H9 (cell line): ENCODE results near the gene MCF2L2. TPM values are rescaled to one million over a fixed set of nuclear protein-coding genes. Genes with fewer than 3 reads are reported as not detected.
A peak's percentile ranks its signal among the peaks of the same experiment; 100 is the strongest.
"Not testable (repeated sequence)": the region's sequence is repeated elsewhere in the genome, so short reads cannot be mapped to it uniquely, and the experiment has no call there.

ENCODE experiments used
- DNase-seq: peaks from one replicate; pipeline ENCODE4 v3.0.0-alpha.2; 2017
- H2AFZ ChIP-seq: one replicate; pipeline ENCODE4 v1.6.1; 2013; ENCODE audit warnings: mild to moderate bottlenecking, low read length, control low read depth, moderate library complexity
- H2AK5ac ChIP-seq: 2 replicates; pipeline ENCODE4 v1.6.1; 2013; ENCODE audit warnings: low read length, control low read depth, mixed read lengths; ENCODE audit not compliant: insufficient read length
- H2BK120ac ChIP-seq: one replicate; pipeline ENCODE4 v1.6.1; 2013; ENCODE audit warnings: low read depth, mild to moderate bottlenecking, low read length, control low read depth, inconsistent platforms; ENCODE audit not compliant: poor library complexity, severe bottlenecking
- H2BK12ac ChIP-seq: 2 replicates; pipeline ENCODE4 v1.6.1; 2013; ENCODE audit warnings: low read length, control low read depth, mixed read lengths, low read depth; ENCODE audit not compliant: insufficient read length
- H2BK15ac ChIP-seq: 2 replicates; pipeline ENCODE4 v1.6.1; 2013; ENCODE audit warnings: low read depth, low read length, control low read depth
- H2BK20ac ChIP-seq: one replicate; pipeline ENCODE4 v1.6.1; 2013; ENCODE audit warnings: low read depth, mild to moderate bottlenecking, low read length, control low read depth, inconsistent platforms; ENCODE audit not compliant: poor library complexity, severe bottlenecking
- H2BK5ac ChIP-seq: 2 replicates; pipeline ENCODE4 v1.6.1; 2013; ENCODE audit warnings: low read length, control low read depth, mixed read lengths; ENCODE audit not compliant: insufficient read length
- H3K14ac ChIP-seq: 2 replicates; pipeline ENCODE4 v1.6.1; 2013; ENCODE audit warnings: low read length, control low read depth; ENCODE audit not compliant: insufficient read depth
- H3K18ac ChIP-seq: 2 replicates; pipeline ENCODE4 v1.6.1; 2013; ENCODE audit warnings: low read depth, mild to moderate bottlenecking, mixed read lengths, low read length, control low read depth; ENCODE audit not compliant: insufficient read length
- H3K23ac ChIP-seq: 2 replicates; pipeline ENCODE4 v1.6.1; 2013; ENCODE audit warnings: low read length, control low read depth, mixed read lengths, low read depth; ENCODE audit not compliant: insufficient read length
- H3K23me2 ChIP-seq: 2 replicates; pipeline ENCODE4 v1.6.1; 2013; ENCODE audit warnings: low read depth, mild to moderate bottlenecking, mixed read lengths, low read length, control low read depth; ENCODE audit not compliant: insufficient read length, poor library complexity, severe bottlenecking
- H3K27ac ChIP-seq: 2 replicates; pipeline ENCODE4 v1.5.1; 2013; ENCODE audit warnings: low read length, control low read depth, mixed read lengths, low read depth; ENCODE audit not compliant: insufficient read length
- H3K27me3 ChIP-seq: 2 replicates; pipeline ENCODE4 v1.6.1; 2013; ENCODE audit warnings: low read length, control low read depth, inconsistent platforms; ENCODE audit not compliant: insufficient read depth
- H3K4ac ChIP-seq: 2 replicates; pipeline ENCODE4 v1.6.1; 2013; ENCODE audit warnings: low read depth, mild to moderate bottlenecking, control low read depth, inconsistent platforms, low read length, moderate library complexity
- H3K4me1 ChIP-seq: 2 replicates; pipeline ENCODE4 v1.6.1; 2013; ENCODE audit warnings: low read length, control low read depth, inconsistent platforms; ENCODE audit not compliant: insufficient read depth
- H3K4me2 ChIP-seq: 2 replicates; pipeline ENCODE4 v1.6.1; 2013; ENCODE audit warnings: low read length, control low read depth, mixed read lengths; ENCODE audit not compliant: insufficient read length, insufficient read depth
- H3K56ac ChIP-seq: 2 replicates; pipeline ENCODE4 v1.6.1; 2013; ENCODE audit warnings: low read depth, mild to moderate bottlenecking, mixed read lengths, low read length, control low read depth; ENCODE audit not compliant: insufficient read length
- H3K79me1 ChIP-seq: 2 replicates; pipeline ENCODE4 v1.6.1; 2013; ENCODE audit warnings: low read depth, mild to moderate bottlenecking, moderate library complexity, low read length, control low read depth, inconsistent platforms; ENCODE audit not compliant: insufficient read depth, poor library complexity, severe bottlenecking
- H3K79me2 ChIP-seq: 2 replicates; pipeline ENCODE4 v1.6.1; 2013; ENCODE audit warnings: low read length, control low read depth, inconsistent platforms; ENCODE audit not compliant: insufficient read depth
- H3K9ac ChIP-seq: 2 replicates; pipeline ENCODE4 v1.6.1; 2013; ENCODE audit warnings: low read length, control low read depth, mixed read lengths; ENCODE audit not compliant: insufficient read length; ENCODE audit errors: extremely low read depth
- H3K9me3 ChIP-seq: one replicate; pipeline ENCODE4 v1.6.1; 2013; ENCODE audit warnings: low read depth, low read length, inconsistent platforms; ENCODE audit not compliant: control insufficient read depth
- H3T11ph ChIP-seq: one replicate; pipeline ENCODE4 v1.6.1; 2013; ENCODE audit warnings: mild to moderate bottlenecking, low read length, control low read depth, inconsistent platforms
- H4K20me1 ChIP-seq: one replicate; pipeline ENCODE4 v1.6.1; 2013; ENCODE audit not compliant: control insufficient read depth, insufficient read length, insufficient read depth
- H4K5ac ChIP-seq: 2 replicates; pipeline ENCODE4 v1.6.1; 2013; ENCODE audit warnings: low read depth, mild to moderate bottlenecking, mixed read lengths, low read length, control low read depth; ENCODE audit not compliant: insufficient read length
- H4K8ac ChIP-seq: replicated peaks from 2 replicates; pipeline ENCODE4 v1.6.1; 2013; ENCODE audit warnings: low read length, control low read depth, mixed read lengths, low read depth; ENCODE audit not compliant: insufficient read length
- H4K91ac ChIP-seq: 2 replicates; pipeline ENCODE4 v1.6.1; 2013; ENCODE audit warnings: low read depth, mild to moderate bottlenecking, moderate library complexity, mixed read lengths, low read length, control low read depth; ENCODE audit not compliant: insufficient read length
- H3K27ac Mint-ChIP-seq, 3 experiments: 2 replicates in 2 of 3; 3 replicates in 1 of 3; pipeline ENCODE4 v1.8.0; 2020 to 2021; ENCODE audit warnings: mixed read lengths in 3 of 3, mild to moderate bottlenecking in 1 of 3, moderate library complexity in 1 of 3
- H3K27me3 Mint-ChIP-seq: 2 replicates; pipeline ENCODE4 v1.8.0; 2021; ENCODE audit warnings: low read depth, mild to moderate bottlenecking, moderate library complexity, mixed read lengths
- H3K36me3 Mint-ChIP-seq, 3 experiments: 2 replicates in 2 of 3; 3 replicates in 1 of 3; pipeline ENCODE4 v1.8.0; 2020 to 2021; ENCODE audit warnings: low read depth in 3 of 3, mixed read lengths in 3 of 3; ENCODE audit not compliant: insufficient read depth in 1 of 3
- H3K4me1 Mint-ChIP-seq, 2 experiments: 2 replicates each; pipeline ENCODE4 v1.8.0; 2020; ENCODE audit warnings: mixed read lengths in 2 of 2
- H3K4me3 Mint-ChIP-seq, 2 experiments: 2 replicates in 1 of 2; 3 replicates in 1 of 2; pipeline ENCODE4 v1.8.0; 2020 to 2021; ENCODE audit warnings: mild to moderate bottlenecking in 2 of 2, mixed read lengths in 2 of 2, moderate library complexity in 1 of 2
- H3K9me3 Mint-ChIP-seq, 2 experiments: 2 replicates in 1 of 2; 3 replicates in 1 of 2; pipeline ENCODE4 v1.8.0; 2020; ENCODE audit warnings: mild to moderate bottlenecking in 2 of 2, mixed read lengths in 2 of 2, moderate library complexity in 1 of 2
- CTCF ChIP-seq: fragments of 200-600 bp; sonication (generic); conservative IDR thresholded peaks from 3 replicates; pipeline ENCODE4 v1.8.0; 2021; ENCODE audit warnings: antibody characterized with exemption, mild to moderate bottlenecking
- WGBS: extraction: QIAGEN DNeasy Blood & Tissue Kit; methylation state at CpG from one replicate; pipeline ENCODE4 v1.1.7; 2013; ENCODE audit warnings: missing lambda C conversion rate, low lambda C conversion rate, mixed read lengths; ENCODE audit not compliant: insufficient read length; ENCODE audit errors: extremely low coverage; 5-methylcytosine and 5-hydroxymethylcytosine counted together
- total RNA-seq: library from RNA; stranded (reverse); gene quantifications from 2 replicates; pipeline ENCODE4 v1.2.1, GENCODE V29; 2021

MCF2L2 gene
- total RNA-seq, 1 experiment from 2014 or later: 6.4 TPM

- not testable (repeated sequence) for H3K27ac ChIP-seq, H3K27me3 ChIP-seq, H3K14ac ChIP-seq, H3K23ac ChIP-seq, H3K18ac ChIP-seq, H3K4me1 ChIP-seq, H4K91ac ChIP-seq, H2BK120ac ChIP-seq, H3K9me3 Mint-ChIP-seq, H3K9me3 ChIP-seq, H4K20me1 ChIP-seq, H3K27ac Mint-ChIP-seq, H4K8ac ChIP-seq, H3K36me3 Mint-ChIP-seq, H2BK15ac ChIP-seq, DNase-seq, H3K56ac ChIP-seq, H2BK12ac ChIP-seq, H2BK20ac ChIP-seq, H3K79me1 ChIP-seq, H2AFZ ChIP-seq, H2AK5ac ChIP-seq, H2BK5ac ChIP-seq, H3T11ph ChIP-seq, H3K4ac ChIP-seq, H4K5ac ChIP-seq, H3K79me2 ChIP-seq, H3K9ac ChIP-seq
- H3K23me2 ChIP-seq: peaks cover 11% of the 10 kb centered on the region
- Mint-ChIP-seq H3K4me1 (peaks cover 10 to 24% of the 10 kb centered on the region in 2 experiments), H3K4me3 (peak overlapping the region; percentile 63 to 83), H3K27me3 (peaks cover 65% of the 10 kb centered on the region)
- WGBS: no CpG with 5 or more reads among the region's 18 CpGs
- TF ChIP-seq CTCF: 0 out of 3 replicates have a peak, but pooled peaks have one; percentile 6
- H3K4me2 ChIP-seq: peak overlapping the region; percentile 56
Observed at GRCh38 chr3:183179550-183179908, 248.9 kb downstream of the MCF2L2 start.
